Smooth muscle cell of the brain vasculature (primary cell): ENCODE results near the gene CCDC137.
A peak's percentile ranks its signal among the peaks of the same experiment; 100 is the strongest.

Source experiments
- DNase-seq: peaks from one replicate; pipeline ENCODE4 v3.0.0-alpha.2; 2012; ENCODE audit warnings: low read depth, low spot score

Gene CCDC137

DNA sequence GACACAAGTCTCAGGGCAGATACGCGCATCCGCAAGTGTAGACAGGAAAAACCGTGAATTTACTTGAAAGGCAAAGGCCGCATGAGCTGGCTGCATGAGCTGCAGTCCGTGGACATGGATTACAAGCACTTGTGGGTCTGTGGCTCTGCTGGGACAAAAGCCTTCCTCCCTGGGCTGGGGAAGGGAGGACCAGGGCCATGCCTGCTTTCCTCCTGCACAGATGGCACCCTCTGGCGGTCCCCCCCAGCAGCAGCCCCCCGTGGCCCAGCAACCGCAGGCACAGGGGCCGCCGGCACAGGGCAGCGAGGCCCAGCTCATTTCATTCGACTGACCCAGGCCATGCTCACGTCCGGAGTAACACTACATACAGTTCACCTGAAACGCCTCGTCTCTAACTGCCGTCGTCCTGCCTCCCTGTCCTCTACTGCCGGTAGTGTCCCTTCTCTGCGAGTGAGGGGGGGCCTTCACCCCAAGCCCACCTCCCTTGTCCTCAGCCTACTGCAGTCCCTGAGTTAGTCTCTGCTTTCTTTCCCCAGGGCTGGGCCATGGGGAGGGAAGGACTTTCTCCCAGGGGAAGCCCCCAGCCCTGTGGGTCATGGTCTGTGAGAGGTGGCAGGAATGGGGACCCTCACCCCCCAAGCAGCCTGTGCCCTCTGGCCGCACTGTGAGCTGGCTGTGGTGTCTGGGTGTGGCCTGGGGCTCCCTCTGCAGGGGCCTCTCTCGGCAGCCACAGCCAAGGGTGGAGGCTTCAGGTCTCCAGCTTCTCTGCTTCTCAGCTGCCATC is 34.9 kb downstream of the CCDC137 start:
- DNase-seq: no peak

DNA sequence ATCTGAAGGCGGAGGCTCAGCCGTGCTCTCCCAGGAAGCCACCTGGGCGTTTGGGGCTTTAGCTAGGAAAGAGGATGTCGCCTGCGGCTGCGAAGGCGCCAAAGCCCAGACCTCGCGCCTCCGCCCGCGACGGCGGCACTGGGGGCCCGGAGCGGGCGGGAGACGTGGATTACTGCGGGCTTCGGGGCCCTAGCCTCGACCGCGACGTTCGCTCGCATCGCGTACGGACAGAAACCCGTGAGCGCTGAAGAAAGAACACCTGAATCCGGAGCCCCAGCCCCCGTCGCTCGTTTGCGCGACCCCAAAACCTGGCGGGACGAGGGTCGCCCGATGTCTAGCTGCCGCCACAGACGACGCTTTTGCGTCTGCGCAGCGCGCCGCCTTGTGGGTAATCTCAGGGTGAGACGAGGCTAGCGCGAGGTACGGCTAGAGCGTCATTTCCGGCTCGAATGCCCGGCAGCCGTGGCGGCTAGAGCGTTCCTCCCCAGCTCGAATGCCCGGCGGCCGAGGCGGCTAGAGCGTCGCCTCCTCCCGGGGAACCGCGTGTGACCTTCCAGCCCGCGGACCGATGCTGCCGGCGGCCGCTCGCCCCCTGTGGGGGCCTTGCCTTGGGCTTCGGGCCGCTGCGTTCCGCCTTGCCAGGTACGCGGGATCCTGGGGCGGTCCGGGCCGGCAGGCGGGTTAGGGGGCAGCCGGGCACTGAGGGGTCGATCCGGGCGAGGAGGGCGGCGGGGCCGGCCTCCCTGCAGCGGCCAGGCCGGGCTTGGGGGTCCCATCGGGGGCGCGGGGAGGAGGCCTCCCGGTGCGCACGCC is 36.6 kb downstream of the CCDC137 start, which contains the start of gene MRPL12:
Gene MRPL12 (plus strand): TSS at position 434 of the 813 bp plus-strand sequence. CDS start 135 bp downstream, at position 569.
- DNase-seq: peak; percentile 76

DNA sequence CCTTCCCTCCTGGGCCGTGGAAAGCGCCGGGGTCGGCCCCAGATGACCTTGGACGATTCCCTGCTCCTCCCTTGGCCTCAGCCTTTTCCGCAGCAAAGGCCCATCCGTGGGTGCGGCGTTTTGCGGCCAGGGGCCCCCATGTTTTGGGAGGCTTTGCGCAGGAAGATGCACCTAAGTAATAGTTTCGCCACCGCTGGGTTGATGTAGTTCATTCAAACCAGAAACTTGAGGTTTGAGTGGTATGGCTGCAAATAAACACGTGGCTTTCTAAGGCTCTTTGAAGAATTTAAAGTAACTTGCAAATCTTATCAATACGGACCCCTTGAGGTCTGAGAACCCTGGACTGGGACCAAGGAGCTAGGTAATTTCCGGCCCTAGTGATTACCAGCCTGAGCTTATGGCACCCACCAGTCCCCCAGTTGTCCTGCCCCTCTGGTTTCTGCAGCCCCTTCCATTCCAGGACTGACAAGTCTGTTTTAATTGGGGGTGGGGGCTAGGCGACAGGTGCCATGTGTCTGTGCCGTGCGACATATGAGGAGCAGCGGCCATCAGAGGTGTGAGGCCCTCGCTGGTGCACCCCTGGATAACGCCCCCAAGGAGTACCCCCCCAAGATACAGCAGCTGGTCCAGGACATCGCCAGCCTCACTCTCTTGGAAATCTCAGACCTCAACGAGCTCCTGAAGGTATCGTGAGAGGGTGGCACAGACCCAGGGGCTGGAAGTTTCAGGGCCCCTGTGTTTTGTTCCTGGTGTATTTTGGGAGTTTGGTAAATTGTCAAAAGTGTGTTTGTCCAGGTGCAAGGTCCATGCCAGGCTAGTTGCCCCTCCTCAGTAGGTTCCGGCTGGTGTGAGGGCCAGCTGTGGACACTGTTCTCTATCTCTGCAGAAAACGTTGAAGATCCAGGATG is 37.5 kb downstream of the CCDC137 start:
- DNase-seq: no peak

DNA sequence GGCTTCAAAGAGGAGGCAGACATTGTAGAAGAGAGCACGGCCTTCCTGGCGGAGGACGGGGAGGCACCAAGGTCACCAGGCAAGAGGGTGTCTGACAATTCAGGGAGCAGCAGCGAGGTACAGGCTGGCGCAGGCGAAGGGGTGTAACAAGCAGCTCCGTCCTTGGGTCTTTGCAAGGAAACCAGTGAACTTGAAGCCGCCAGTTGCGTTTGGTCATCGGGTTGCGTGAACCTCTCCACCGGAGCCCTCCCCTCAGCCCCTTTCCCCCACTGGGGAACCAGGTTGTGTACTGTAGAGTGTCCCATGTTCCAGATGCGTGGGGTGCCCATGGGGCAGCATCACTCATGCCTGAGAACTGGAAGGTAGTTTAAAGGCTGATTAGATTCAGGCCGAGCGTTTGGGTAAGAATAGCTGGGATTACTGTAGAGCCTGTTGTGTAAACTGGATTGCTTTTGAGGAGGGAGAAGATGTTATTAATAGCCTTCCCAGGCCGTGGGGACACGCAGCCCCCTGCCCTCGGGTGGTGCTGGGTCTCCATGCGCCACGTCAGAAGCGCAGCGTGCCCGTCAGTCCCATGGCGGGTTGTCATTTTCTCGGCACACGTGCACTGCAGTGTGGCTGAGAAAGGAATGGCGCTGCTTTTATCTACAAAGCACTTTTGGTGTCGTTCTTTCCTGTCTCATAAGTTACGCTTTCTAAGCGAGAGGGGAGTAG is 39.1 kb downstream of the CCDC137 start:
- DNase-seq: no peak

DNA sequence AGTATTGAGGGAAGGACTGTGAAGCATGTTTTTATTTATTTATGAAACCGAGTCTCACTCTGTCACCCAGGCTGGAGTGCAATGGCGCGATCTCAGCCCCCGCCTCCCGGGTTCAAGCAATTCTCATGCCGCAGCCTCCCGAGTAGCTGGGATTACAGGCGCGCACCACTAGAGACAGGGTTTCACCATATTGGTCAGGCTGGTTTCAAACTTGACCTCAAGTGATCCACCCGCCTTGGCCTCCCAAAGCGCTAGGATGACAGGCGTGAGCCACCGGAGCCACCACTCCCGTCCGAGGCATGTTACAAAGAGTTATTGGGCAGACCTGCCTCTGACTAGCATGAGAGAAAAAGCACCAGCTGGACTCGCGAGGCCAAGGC is 39.7 kb downstream of the CCDC137 start:
- no peak for DNase-seq

DNA sequence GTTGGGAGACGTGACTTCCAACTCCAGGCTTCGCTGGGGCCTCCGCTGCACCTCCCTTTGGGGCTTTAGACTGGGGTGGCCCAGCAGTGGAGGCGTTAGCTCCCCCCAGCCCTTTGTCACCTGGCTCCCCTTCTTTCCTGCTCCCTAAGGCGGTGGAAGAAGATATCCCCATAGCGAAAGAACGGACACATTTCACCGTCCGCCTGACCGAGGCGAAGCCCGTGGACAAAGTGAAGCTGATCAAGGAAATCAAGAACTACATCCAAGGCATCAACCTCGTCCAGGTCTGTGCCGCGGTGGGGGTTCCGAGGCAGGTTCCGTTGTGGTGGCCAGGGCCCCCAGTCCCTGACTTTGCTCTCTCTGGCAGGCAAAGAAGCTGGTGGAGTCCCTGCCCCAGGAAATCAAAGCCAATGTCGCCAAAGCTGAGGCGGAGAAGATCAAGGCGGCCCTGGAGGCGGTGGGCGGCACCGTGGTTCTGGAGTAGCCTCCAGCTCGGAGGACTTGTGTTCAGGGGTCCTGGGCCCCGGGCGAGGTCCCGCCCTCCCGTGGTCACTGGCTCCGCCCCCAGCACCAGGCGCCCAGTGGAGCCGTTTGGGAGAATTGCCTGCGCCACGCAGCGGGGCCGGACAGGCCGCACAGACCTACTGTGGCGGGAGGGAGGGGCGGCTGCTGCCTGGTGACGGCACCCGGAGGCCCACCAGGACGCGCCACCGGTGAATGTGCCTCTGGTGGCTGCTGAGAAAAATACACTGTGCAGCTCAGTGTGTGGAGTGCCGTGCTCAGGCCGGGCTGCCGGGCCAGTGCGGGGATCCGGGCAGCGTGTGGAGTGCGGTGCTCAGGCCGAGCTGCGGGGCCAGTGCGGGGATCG is 40.5 kb downstream of the CCDC137 start:
- no peak for DNase-seq

DNA sequence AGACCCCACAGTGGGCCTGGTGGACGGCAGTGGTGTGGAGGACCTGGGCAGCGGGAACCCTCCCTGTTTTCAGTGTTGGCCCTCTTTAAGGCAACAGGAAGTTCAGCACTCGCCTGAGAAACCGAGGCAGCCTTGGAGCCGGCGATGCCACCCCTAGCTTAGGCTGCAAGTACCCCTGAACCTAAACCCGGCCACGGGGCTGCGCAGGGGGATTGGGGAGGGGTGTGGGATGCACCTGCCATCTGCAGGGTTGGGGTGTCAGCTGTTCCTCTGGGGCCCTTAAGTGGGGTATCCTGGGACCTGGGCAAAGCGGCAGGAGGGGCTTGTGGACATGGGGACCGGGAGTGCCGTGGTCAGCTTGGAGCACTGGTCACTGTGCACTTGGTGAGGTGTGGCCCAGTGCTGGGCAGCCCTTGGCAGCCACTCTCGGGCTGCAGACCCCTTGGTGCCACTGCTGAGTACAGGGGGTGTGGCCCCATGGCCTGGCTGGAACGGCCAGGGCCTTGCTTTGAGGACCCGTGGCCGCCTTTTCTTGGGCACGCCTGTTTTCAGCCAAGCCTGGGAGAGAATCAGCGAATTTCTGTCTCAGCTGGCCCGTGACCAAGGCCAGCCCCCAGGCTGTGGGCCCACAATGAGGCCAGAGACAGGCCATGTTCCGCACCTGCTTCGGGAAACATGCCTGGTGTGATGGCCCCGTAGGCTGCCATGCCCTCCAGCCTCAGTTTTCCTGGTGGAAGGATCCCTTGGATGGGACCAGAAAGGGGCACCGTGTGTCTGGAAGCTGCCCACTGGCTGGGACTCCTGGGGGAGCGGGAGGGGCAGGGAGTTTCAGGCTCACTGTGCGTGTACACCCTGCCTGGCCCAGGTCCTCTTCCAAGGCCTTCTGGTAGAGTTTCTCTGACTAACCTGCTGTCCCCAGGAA is 41.4 kb downstream of the CCDC137 start:
- no peak for DNase-seq

DNA sequence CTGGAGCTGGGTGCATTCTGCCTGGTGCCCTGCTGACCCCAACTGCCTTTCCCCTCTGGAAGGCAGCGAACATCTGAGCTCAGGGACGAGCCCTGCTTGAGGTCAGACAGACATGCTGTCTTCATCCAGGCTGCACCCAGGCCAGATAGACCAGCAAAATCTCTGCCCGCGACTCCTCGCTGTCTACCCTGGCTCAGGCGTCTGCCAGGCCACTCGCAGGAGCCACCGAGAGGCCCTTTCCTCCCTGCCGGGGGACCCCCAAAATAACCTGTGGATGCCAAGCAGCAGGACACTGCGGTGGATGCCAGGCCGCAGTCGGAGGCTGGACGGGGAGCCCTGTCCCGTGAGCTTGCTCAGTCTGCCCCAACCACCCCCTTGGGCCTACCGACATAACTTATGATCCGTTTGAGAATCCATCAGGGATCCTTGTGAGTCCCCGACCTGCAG is 42.2 kb downstream of the CCDC137 start:
- DNase-seq: no peak

DNA sequence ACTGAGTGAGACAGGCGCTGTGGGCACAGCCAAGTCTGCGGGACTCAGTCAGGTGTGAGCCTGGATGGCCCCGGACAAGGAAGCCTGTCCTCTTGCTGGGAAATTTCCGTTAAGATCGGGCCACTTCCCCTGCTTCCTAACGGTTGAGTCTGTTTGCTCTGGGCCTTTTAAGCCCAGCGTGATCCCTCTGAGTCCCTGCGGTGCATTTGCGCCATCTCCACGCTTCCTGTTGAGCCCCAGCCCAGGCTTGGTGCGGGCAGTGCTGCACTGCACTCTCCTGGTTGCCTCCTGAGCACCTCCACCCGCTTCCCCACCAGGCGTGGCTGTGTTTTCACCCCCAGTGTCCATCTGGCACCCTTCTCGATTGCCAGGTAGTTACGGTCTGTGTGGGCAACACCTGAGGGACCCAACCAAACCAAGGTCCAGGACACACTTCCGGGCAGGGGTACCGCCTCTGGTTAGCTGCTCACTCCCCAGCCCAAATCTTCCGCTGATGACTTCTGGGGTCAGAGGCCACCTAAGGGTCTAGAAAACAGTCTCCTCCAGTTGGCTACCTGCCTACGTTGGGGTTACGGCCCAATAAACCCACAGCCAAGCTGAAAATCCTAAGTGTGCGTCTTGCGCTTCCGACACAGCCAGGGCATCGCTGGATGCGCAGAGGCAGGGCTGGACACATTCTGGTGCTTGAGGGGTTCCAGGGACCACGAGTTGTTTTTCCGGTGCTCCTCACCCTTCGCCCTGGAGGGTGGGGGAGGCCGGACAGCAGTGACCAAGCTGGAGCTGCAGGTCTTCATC is 44.2 kb downstream of the CCDC137 start:
- DNase-seq: no peak

DNA sequence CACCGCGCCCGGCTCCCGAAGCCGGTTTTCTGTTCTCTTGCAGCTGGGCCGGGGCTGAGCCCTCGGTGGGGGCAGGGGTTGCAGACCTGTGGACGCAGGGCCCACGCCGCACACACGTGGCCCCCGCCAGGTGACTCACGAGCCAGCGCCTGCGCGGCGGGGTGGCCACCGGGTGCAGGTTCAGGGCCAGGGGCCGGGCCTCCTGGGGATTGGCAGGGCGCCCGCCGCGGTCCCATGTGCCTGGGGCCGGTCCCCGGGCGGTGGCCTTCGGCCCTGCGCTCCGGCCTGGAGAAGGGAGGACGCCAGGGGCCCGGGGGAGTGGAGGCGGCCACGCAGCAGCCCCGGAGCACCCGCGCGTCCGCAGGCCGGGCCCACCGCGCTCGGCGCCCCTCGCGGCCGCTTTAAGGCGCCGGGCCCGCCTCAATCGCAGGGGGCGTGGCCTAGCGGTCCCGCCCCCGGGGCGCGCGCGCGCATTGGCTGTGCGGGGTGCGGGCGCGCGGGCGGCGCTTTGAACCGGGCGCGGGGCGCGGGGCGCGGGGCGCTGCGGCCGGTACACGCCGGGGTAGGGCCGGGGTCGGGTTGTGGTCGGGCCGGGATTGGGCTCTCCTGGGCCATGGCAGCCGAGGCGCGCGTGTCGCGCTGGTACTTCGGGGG is 45.4 kb downstream of the CCDC137 start, which contains the start of gene SLC25A10:
Gene SLC25A10 (plus strand): TSS at position 471 of the 654 bp plus-strand sequence. CDS start 143 bp downstream, at position 614.
- peak; percentile 31 for DNase-seq

DNA sequence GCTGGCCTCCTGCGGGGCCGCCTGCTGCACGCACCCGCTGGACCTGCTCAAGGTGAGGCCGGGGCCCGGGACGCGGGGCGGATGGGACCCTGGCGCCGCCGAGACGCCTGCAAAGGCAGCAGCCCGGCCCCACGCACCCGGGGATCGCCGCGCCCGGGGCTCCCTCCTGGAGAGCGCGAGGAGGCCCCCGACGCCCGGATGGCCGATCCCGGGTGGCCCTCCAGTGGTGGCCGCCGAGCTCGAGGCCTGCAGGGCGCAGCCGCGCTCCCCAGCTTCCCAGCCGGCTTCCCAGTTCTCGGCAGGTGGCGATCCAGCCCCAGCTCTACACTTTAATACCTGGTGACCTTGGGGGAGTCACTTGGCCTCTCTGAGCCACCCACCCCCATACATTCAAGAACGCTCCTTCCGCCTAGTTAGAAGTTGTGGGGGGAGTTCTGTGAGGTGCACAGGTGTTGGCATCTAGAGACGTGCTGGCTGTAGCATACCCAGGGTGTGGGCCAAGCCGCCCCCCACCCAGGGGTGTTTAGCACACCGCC is 46.0 kb downstream of the CCDC137 start:
- no peak for DNase-seq

DNA sequence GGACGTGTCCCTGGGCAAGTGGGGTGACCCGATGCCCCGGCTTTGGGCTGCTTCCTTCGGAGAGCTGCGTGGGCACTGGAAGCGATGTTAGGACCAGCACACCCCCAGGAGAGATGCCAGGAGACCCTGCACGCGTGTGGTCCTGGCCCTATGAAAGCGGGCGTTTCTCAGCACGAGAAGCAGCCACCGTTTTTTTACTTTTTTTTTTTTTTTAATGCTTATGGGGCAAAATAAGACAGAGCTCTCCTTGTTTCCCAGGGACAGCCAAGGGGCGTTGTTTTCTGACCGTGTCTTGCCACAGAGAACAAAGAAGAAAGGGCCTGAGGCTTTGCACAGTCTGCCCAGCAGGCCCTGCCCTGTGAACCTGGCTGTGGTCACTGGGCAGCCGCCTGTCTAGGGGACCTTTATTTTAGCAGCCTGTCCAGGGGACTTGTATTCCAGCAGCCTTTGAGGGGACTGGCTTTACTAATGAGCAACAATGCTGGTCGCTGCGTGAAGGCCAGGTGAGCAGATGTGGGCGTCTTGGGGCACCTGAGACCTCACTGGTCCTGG is 46.5 kb downstream of the CCDC137 start:
- no peak for DNase-seq

DNA sequence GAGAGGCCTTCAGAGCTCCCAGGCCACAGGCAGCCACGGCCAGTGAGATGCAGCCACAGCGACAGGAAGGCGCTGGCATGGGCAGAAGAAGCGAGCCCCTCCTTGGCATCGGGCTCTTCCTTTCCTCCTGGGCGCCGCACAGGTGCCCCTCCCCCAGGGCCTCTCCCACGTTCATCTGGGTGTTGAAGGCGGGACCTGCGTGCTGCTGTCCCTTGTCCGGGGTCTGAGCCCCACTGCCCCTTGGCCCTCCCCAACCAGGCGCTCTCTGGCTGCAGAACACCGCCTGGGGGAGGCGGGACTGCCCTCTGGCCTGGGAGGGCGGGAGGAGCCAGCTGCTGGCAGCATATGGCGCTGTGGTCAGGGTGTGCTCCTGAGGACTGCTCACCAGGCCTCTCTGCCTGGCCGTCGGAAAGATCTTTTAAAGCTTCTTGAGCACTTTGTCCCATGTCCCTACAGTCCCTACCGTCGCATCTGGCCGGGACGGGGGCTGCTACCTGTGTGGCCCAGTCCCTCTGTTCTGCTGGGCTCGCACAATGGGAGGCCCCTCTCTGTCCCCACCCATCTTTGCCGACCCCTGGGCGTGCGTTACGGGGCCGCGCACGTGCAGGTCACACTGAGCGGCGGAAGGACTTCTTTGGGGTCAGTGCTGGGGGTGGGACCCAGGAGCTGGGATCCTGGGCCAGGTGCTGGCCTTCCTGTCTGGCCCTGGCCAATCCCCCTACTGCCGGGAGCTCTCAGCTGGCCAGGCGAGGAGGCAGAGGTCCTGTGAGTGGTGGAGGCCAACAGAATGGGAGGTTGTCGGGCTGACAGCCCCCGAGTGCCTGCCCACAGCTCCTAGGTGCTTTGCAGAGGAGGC is 47.2 kb downstream of the CCDC137 start:
- DNase-seq: no peak

DNA sequence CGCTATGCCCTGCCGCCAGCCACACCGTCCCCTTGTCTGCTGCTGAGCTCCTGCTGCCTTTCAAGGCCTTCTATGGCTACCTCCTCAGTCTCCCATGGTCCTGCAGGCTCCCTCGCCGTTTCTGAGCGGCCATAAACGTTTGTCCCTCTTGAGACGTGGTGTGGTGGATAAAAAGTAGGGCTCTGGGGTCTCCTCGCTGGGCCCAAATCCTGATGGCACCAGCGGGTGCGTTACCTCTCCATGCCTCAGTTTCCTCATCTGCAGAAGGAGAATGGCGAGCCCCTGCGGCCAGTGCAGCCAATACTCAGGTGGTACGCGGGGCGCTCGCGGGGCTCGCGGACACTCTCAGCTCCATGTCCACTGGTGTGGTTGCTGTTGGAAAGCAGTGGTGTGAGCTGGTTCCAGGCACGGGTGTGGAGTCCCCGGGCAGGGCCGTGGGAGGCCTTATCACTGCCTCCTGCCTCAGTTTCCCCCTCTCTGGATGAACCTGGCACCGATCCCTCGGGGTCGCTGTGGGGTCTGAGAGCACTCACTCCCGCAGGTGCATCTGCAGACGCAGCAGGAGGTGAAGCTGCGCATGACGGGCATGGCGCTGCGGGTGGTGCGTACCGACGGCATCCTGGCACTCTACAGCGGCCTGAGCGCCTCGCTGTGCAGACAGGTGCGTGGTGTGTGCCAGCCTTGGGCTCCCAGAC is 48.0 kb downstream of the CCDC137 start:
- no peak for DNase-seq

DNA sequence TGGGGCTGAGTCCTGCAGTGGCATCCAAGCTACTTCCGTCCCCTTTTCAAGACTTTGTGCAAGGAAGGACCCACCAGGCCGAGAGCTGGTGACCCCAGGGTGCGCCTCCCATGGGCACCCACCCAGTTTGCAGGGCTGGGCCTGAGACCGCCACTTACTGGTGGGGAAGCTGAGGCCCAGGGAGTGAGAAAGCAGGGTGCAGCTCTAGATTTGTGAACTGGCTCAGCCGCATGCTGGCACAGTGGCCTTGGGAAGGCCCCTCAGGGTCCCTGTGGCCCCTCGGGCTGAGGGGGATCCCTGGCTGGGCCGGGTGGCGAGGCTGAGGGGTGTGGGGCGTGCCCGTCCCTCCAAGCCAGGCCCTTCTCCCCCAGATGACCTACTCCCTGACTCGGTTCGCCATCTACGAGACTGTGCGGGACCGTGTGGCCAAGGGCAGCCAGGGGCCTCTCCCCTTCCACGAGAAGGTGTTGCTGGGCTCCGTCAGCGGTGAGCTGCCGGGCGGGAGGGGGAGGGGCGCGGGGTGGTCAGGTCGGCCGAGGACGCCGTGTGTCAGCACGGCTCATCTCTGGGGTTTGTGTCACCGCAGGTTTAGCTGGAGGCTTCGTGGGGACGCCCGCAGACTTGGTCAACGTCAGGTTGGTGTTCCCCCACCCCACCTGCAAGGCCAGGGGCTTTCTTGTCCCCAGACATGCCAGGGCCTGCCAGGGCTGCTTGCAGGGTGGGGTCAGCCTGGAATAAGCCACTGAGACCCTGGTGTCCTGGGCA is 48.8 kb downstream of the CCDC137 start:
- no peak for DNase-seq
